B cell (primary cell): Measurements from ENCODE around the gene EHD1. TPM values are rescaled to one million over a fixed set of nuclear protein-coding genes. Genes with fewer than 3 reads are reported as not detected.

Source experiments
- ATAC-seq: fragments of 200-7000 bp; cut with Tn5 transposase; one replicate; pipeline ENCODE4 v1.10.0; 2021; ENCODE audit warnings: low read depth, mild to moderate bottlenecking, moderate number of reproducible peaks, moderate library complexity
- CTCF ChIA-PET: fragments of 350-600 bp; sonication (Branson Sonifier 250); formaldehyde crosslinking; loops from one replicate; lab custom pipeline; 2021; ENCODE audit warnings: antibody characterized with exemption, inconsistent platforms; lab: Charles Lee
- POLR2A ChIA-PET: fragments of 350-600 bp; sonication (Branson Sonifier 250); formaldehyde crosslinking; loops from one replicate; lab custom pipeline; 2021; ENCODE audit warnings: antibody characterized with exemption; lab: Charles Lee
- DNase-seq: peaks from one replicate; pipeline ENCODE4 v3.0.0; 2013
- H2AFZ ChIP-seq: 2 replicates; pipeline ENCODE4 v1.6.1; 2012; ENCODE audit warnings: mild to moderate bottlenecking, low read depth, low read length; ENCODE audit not compliant: insufficient read depth, poor library complexity, severe bottlenecking
- H3K27ac ChIP-seq, 2 donors: 1 replicate in 1 of 2; 2 replicates in 1 of 2; pipeline ENCODE4 v1.5.1; 2012 to 2013; ENCODE audit warnings: low read length in 2 of 2, mild to moderate bottlenecking in 2 of 2, moderate library complexity in 1 of 2
- H3K27me3 ChIP-seq, 4 experiments: fragments of 200-600 bp in 1 of 4; sonication (generic) in 1 of 4; replicated peaks in 1 of 4; 1 replicate in 2 of 4; 2 replicates in 2 of 4; pipeline versions ENCODE4 v1.6.1 to v1.7.0; 2013 to 2016; ENCODE audit warnings: low read length in 3 of 4, mild to moderate bottlenecking in 2 of 4, mixed read lengths in 1 of 4, moderate library complexity in 1 of 4; ENCODE audit not compliant: insufficient read depth in 4 of 4, control insufficient read depth in 3 of 4; ENCODE audit errors: control extremely low read depth in 1 of 4
- H3K36me3 ChIP-seq, 2 experiments: replicated peaks in 1 of 2; 1 replicate in 1 of 2; 2 replicates in 1 of 2; pipeline versions ENCODE4 v1.6.1 to v1.7.1; 2013; ENCODE audit warnings: low read length in 1 of 2; ENCODE audit not compliant: insufficient read depth in 2 of 2, control insufficient read depth in 1 of 2; ENCODE audit errors: control extremely low read depth in 1 of 2, extremely low read depth in 1 of 2
- H3K4me1 ChIP-seq, 2 donors: fragments of 200-600 bp in 1 of 2; sonication (generic) in 1 of 2; 1 replicate in 1 of 2; 2 replicates in 1 of 2; pipeline versions ENCODE4 v1.5.1 to v1.6.1; 2013 to 2017; ENCODE audit warnings: low read length in 2 of 2; ENCODE audit not compliant: control insufficient read depth in 2 of 2, insufficient read depth in 2 of 2
- H3K4me2 ChIP-seq: replicated peaks from 2 replicates; pipeline ENCODE3; 2012; ENCODE audit warnings: mild to moderate bottlenecking, low read depth, low read length; ENCODE audit not compliant: poor library complexity, severe bottlenecking
- H3K4me3 ChIP-seq, 5 experiments: fragments of 200-600 bp in 1 of 5; sonication (generic) in 1 of 5; 1 replicate in 3 of 5; 2 replicates in 2 of 5; pipeline versions ENCODE4 v1.5.1 to v1.7.0; 2011 to 2016; ENCODE audit warnings: low read length in 4 of 5, mild to moderate bottlenecking in 4 of 5, low read depth in 2 of 5, control low read depth in 1 of 5, moderate library complexity in 1 of 5; ENCODE audit not compliant: insufficient read depth in 1 of 5; ENCODE audit errors: control extremely low read depth in 1 of 5, extremely low read depth in 1 of 5
- H3K79me2 ChIP-seq: fragments of 200-600 bp; sonication (generic); one replicate; pipeline ENCODE4 v1.6.0; 2016; ENCODE audit warnings: low read length; ENCODE audit not compliant: control insufficient read depth, insufficient read depth
- H3K9ac ChIP-seq: fragments of 200-600 bp; sonication (generic); 2 replicates; pipeline ENCODE4 v1.6.1; 2017; ENCODE audit warnings: mild to moderate bottlenecking, low read length, moderate library complexity
- H3K9me3 ChIP-seq, 3 donors: one replicate each; pipeline versions ENCODE4 v1.6.1 to v1.7.1; 2013; ENCODE audit warnings: low read length in 2 of 3; ENCODE audit not compliant: control insufficient read depth in 2 of 3, insufficient read depth in 1 of 3; ENCODE audit errors: control extremely low read depth in 1 of 3
- H4K20me1 ChIP-seq: 2 replicates; pipeline ENCODE4 v1.6.0; 2012; ENCODE audit warnings: mild to moderate bottlenecking, low read length; ENCODE audit not compliant: insufficient read depth, control insufficient read depth, poor library complexity, severe bottlenecking
- H3K27ac Mint-ChIP-seq: one replicate; pipeline ENCODE4 v1.8.0; 2021; ENCODE audit warnings: mixed read lengths
- H3K27me3 Mint-ChIP-seq: one replicate; pipeline ENCODE4 v1.8.0; 2021; ENCODE audit warnings: mixed read lengths
- H3K4me1 Mint-ChIP-seq: one replicate; pipeline ENCODE4 v1.8.0; 2021; ENCODE audit warnings: mixed read lengths
- H3K4me3 Mint-ChIP-seq: one replicate; pipeline ENCODE4 v1.8.0; 2021; ENCODE audit warnings: mixed read lengths
- H3K9me3 Mint-ChIP-seq: one replicate; pipeline ENCODE4 v1.8.0; 2022; ENCODE audit warnings: mixed read lengths; ENCODE audit not compliant: insufficient read depth
- EZH2 ChIP-seq: IDR thresholded peaks from 2 replicates; pipeline ENCODE4 v1.6.1; 2012; ENCODE audit warnings: borderline replicate concordance, low read depth, mild to moderate bottlenecking, moderate library complexity, low read length; ENCODE audit not compliant: insufficient read depth, poor library complexity, severe bottlenecking
- WGBS: methylation state at CpG from one replicate; pipeline ENCODE4 v1.1.5; 2013; ENCODE audit warnings: missing lambda C conversion rate; ENCODE audit not compliant: insufficient coverage; 5-methylcytosine and 5-hydroxymethylcytosine counted together
- intact Hi-C: fragments of 100-400 bp; cut with micrococcal nuclease; formaldehyde crosslinking; loops from one replicate; pipeline ENCODE4 v1.10.0; 2022
- polyA plus RNA-seq: library from polyadenylated mRNA; depleted of rRNA; stranded (reverse); fragments of >200 nt; gene quantifications from 2 replicates; pipeline ENCODE4 v1.2.3, GENCODE V29; 2012
- total RNA-seq, 2 donors: library from RNA; stranded (reverse); fragments of 120-200 nt in 1 of 2; gene quantifications; 1 replicate in 1 of 2; 2 replicates in 1 of 2; pipeline versions ENCODE4 v1.2.3 to v1.2.4, GENCODE V29; 2013 to 2022
- TF ChIP-seq, protein P1 (sequence below): fragments of 200-600 bp; IDR thresholded peaks from one replicate; pipeline ENCODE4 v1.8.0; 2022; ENCODE audit warnings: antibody characterized with exemption, mild to moderate bottlenecking

Gene EHD1
- total and polyA plus RNA-seq, 2 donors (not counting 1 experiment from before 2014, with no cell fraction given): 208 to 280 TPM

GRCh38 chr11:64898076-64898445 lies 19.6 kb upstream of the EHD1 start:
- Mint-ChIP-seq H3K27me3 (no peaks in the 10 kb centered on the region), H3K27ac (no peak overlapping the region)
- intact Hi-C loops: no loop called here

GRCh38 chr11:64897381-64898075 lies 19.1 kb upstream of the EHD1 start:
- peaks cover 0 to 31% of the 10 kb centered on the region in 2 experiments for H3K36me3 ChIP-seq
- Mint-ChIP-seq H3K27ac (no peak overlapping the region), H3K9me3 (no peaks in the 10 kb centered on the region), H3K27me3 (no peaks in the 10 kb centered on the region), H3K4me1 (peaks cover 11% of the 10 kb centered on the region), H3K4me3 (no peak overlapping the region)
- no peaks in the 10 kb centered on the region for H4K20me1 ChIP-seq
- H3K4me2 ChIP-seq: no peak overlapping the region
- H3K4me3 ChIP-seq: no peak overlapping the region
- no peak overlapping the region for H3K27ac ChIP-seq
- peaks cover 18 to 20% of the 10 kb centered on the region in 2 donors for H3K4me1 ChIP-seq
- DNase-seq (no peak), ATAC-seq (no peak)
- intact Hi-C loops: no loop called here
- WGBS: 93% methylated on average over 16 of the region's 19 CpGs
- no peak overlapping the region for H2AFZ ChIP-seq
- POLR2A ChIA-PET: no interaction called here
- H3K79me2 ChIP-seq: no peaks in the 10 kb centered on the region
- H3K27me3 ChIP-seq: no peaks in the 10 kb centered on the region
- H3K9ac ChIP-seq: no peak overlapping the region
- CTCF ChIA-PET: interaction anchor here (0.9 to 30.2 kb wide), 2 partner anchors 41 to 76 kb away, joined by 3 to 1254 read pairs; partner anchors contain the start of gene CDC42BPG
- no peak for TF ChIP-seq EZH2
- TF ChIP-seq, protein P1, sequence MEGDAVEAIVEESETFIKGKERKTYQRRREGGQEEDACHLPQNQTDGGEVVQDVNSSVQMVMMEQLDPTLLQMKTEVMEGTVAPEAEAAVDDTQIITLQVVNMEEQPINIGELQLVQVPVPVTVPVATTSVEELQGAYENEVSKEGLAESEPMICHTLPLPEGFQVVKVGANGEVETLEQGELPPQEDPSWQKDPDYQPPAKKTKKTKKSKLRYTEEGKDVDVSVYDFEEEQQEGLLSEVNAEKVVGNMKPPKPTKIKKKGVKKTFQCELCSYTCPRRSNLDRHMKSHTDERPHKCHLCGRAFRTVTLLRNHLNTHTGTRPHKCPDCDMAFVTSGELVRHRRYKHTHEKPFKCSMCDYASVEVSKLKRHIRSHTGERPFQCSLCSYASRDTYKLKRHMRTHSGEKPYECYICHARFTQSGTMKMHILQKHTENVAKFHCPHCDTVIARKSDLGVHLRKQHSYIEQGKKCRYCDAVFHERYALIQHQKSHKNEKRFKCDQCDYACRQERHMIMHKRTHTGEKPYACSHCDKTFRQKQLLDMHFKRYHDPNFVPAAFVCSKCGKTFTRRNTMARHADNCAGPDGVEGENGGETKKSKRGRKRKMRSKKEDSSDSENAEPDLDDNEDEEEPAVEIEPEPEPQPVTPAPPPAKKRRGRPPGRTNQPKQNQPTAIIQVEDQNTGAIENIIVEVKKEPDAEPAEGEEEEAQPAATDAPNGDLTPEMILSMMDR: no peak
- no peaks in the 10 kb centered on the region for H3K9me3 ChIP-seq

More at GRCh38 chr11:64898076-64898445, 19.6 kb upstream of the EHD1 start:
- ATAC-seq (no peak), DNase-seq (no peak)
- Histone ChIP-seq H3K9ac (no peak overlapping the region), H3K4me3 (no peak overlapping the region), H3K27me3 (no peaks in the 10 kb centered on the region), H3K79me2 (no peaks in the 10 kb centered on the region), H2AFZ (no peak overlapping the region), H3K4me2 (no peak overlapping the region), H3K9me3 (no peaks in the 10 kb centered on the region), H3K36me3 (peaks cover 0 to 33% of the 10 kb centered on the region in 2 experiments), H3K27ac (no peak overlapping the region), H4K20me1 (no peaks in the 10 kb centered on the region), H3K4me1 (peaks cover 12 to 14% of the 10 kb centered on the region in 2 donors)
- Mint-ChIP-seq H3K9me3 (no peaks in the 10 kb centered on the region), H3K4me1 (peaks cover 9% of the 10 kb centered on the region), H3K4me3 (no peak overlapping the region)
- POLR2A ChIA-PET: no interaction called here
- no peak for TF ChIP-seq EZH2
- TF ChIP-seq, protein P1: no peak
- WGBS: 97% methylated on average over 9 of the region's 9 CpGs
- CTCF ChIA-PET: interaction anchor here (30.2 kb wide), 1 partner anchor 42 kb away, joined by 1254 read pairs; the partner anchor contains the start of gene CDC42BPG
